Liver (tissue), 9 donors: ENCODE data around the gene MYO7A. TPM values are rescaled to one million over a fixed set of nuclear protein-coding genes. Genes with fewer than 3 reads are reported as not detected.

Experiments
- DNase-seq: peaks from one replicate; pipeline ENCODE4 v3.0.0-alpha.2; 2017; ENCODE audit warnings: low spot score
- H3K27ac ChIP-seq, 2 donors: one replicate each; pipeline ENCODE4 v1.7.0; 2013; ENCODE audit warnings: inconsistent platforms in 2 of 2, low read length in 2 of 2, control low read depth in 1 of 2, low read depth in 1 of 2, mild to moderate bottlenecking in 1 of 2
- H3K27me3 ChIP-seq, 4 donors: one replicate each; pipeline versions ENCODE4 v1.6.1 to v1.7.0; 2013; ENCODE audit warnings: low read length in 3 of 4, inconsistent platforms in 1 of 4, mild to moderate bottlenecking in 1 of 4, moderate library complexity in 1 of 4; ENCODE audit not compliant: control insufficient read depth in 4 of 4, insufficient read depth in 4 of 4
- H3K36me3 ChIP-seq, 4 donors: one replicate each; pipeline versions ENCODE4 v1.6.1 to v1.7.0; 2013; ENCODE audit warnings: low read length in 3 of 4, mild to moderate bottlenecking in 3 of 4, low read depth in 1 of 4, moderate library complexity in 1 of 4; ENCODE audit not compliant: control insufficient read depth in 4 of 4, insufficient read depth in 3 of 4
- H3K4me1 ChIP-seq, 4 donors: one replicate each; pipeline versions ENCODE4 v1.6.1 to v1.7.0; 2013; ENCODE audit warnings: low read length in 3 of 4, mild to moderate bottlenecking in 3 of 4, moderate library complexity in 1 of 4; ENCODE audit not compliant: control insufficient read depth in 4 of 4, insufficient read depth in 4 of 4
- H3K4me3 ChIP-seq, 3 donors: one replicate each; pipeline versions ENCODE4 v1.6.1 to v1.7.0; 2013; ENCODE audit warnings: low read length in 3 of 3, control low read depth in 1 of 3, low read depth in 1 of 3, mild to moderate bottlenecking in 1 of 3
- H3K9ac ChIP-seq, 2 donors: one replicate each; pipeline ENCODE4 v1.7.0; 2013; ENCODE audit warnings: low read length in 2 of 2, mild to moderate bottlenecking in 2 of 2, moderate library complexity in 2 of 2, control low read depth in 1 of 2, low read depth in 1 of 2
- H3K9me3 ChIP-seq, 4 donors: one replicate each; pipeline versions ENCODE4 v1.6.1 to v1.7.0; 2013; ENCODE audit warnings: low read length in 3 of 4; ENCODE audit not compliant: control insufficient read depth in 4 of 4
- ATF3 ChIP-seq: IDR thresholded peaks from 2 replicates; pipeline ENCODE4 v1.6.1; 2016; ENCODE audit warnings: antibody characterized with exemption
- CTCF ChIP-seq: fragments of 150-350 bp; IDR thresholded peaks from 2 replicates; pipeline ENCODE4 v1.5.1; 2017; ENCODE audit warnings: improper control_type of control experiment, low read depth, low read length; ENCODE audit not compliant: missing input control
- EGR1 ChIP-seq, 2 donors: IDR thresholded peaks; 2 replicates each; pipeline ENCODE4 v1.6.1; 2016 to 2018; ENCODE audit warnings: antibody characterized with exemption in 2 of 2, low read depth in 2 of 2
- FOXA1 ChIP-seq: IDR thresholded peaks from 2 replicates; pipeline ENCODE4 v1.6.1; 2016; ENCODE audit warnings: antibody characterized with exemption
- FOXA2 ChIP-seq: IDR thresholded peaks from 2 replicates; pipeline ENCODE4 v1.6.1; 2016; ENCODE audit warnings: antibody characterized with exemption
- GABPA ChIP-seq, 2 donors: IDR thresholded peaks in 1 of 2; conservative IDR thresholded peaks in 1 of 2; 2 replicates each; pipeline ENCODE4 v1.6.1; 2016; ENCODE audit warnings: antibody characterized with exemption in 2 of 2, mild to moderate bottlenecking in 1 of 2, moderate library complexity in 1 of 2
- HNF4A ChIP-seq, 2 donors: conservative IDR thresholded peaks; 2 replicates each; pipeline ENCODE4 v1.6.1; 2016; ENCODE audit warnings: antibody characterized with exemption in 2 of 2, mild to moderate bottlenecking in 2 of 2
- HNF4G ChIP-seq: IDR thresholded peaks from 2 replicates; pipeline ENCODE4 v1.6.1; 2016; ENCODE audit warnings: antibody characterized with exemption
- JUND ChIP-seq, 2 donors: IDR thresholded peaks; 2 replicates each; pipeline ENCODE4 v1.6.1; 2016; ENCODE audit warnings: antibody characterized with exemption in 2 of 2
- MAX ChIP-seq: IDR thresholded peaks from 2 replicates; pipeline ENCODE4 v1.6.1; 2016; ENCODE audit warnings: antibody characterized with exemption
- NR2F2 ChIP-seq: IDR thresholded peaks from 2 replicates; pipeline ENCODE4 v1.6.1; 2016; ENCODE audit warnings: antibody characterized with exemption
- RAD21 ChIP-seq, 2 donors: IDR thresholded peaks; 2 replicates each; pipeline ENCODE4 v1.6.1; 2016; ENCODE audit warnings: antibody characterized with exemption in 2 of 2, mild to moderate bottlenecking in 2 of 2
- REST ChIP-seq: IDR thresholded peaks from 2 replicates; pipeline ENCODE4 v1.6.1; 2016; ENCODE audit warnings: antibody characterized with exemption, mild to moderate bottlenecking
- RXRA ChIP-seq, 2 donors: IDR thresholded peaks; 2 replicates each; pipeline ENCODE4 v1.6.1; 2017 to 2018; ENCODE audit warnings: antibody characterized with exemption in 2 of 2, mild to moderate bottlenecking in 1 of 2
- SP1 ChIP-seq: IDR thresholded peaks from 2 replicates; pipeline ENCODE4 v1.6.1; 2018; ENCODE audit warnings: antibody characterized with exemption, mild to moderate bottlenecking
- TAF1 ChIP-seq: conservative IDR thresholded peaks from 2 replicates; pipeline ENCODE4 v1.6.1; 2016; ENCODE audit warnings: antibody characterized with exemption, mild to moderate bottlenecking
- YY1 ChIP-seq: IDR thresholded peaks from 2 replicates; pipeline ENCODE4 v1.6.1; 2016; ENCODE audit warnings: antibody characterized with exemption, mild to moderate bottlenecking
- ZBTB33 ChIP-seq: IDR thresholded peaks from 2 replicates; pipeline ENCODE4 v1.6.1; 2016; ENCODE audit warnings: antibody characterized with exemption
- WGBS: extraction: QIAGEN DNeasy Blood & Tissue Kit; methylation state at CpG from one replicate; pipeline ENCODE4 v1.1.7; 2013; 5-methylcytosine and 5-hydroxymethylcytosine counted together
- polyA plus RNA-seq, 2 donors: library from polyadenylated mRNA; stranded (reverse) in 1 of 2; unstranded in 1 of 2; fragments of 200-250 nt in 1 of 2; fragments of >200 nt in 1 of 2; fragmentation: Nextera tagmentation in 1 of 2; extraction: Ambion mirVana in 1 of 2; gene quantifications; one replicate each; pipeline versions ENCODE4 v1.2.1 to v1.2.3, GENCODE V29; 2013 to 2015
- total RNA-seq, 2 donors: library from RNA; depleted of rRNA; stranded (reverse); fragments of >200 nt; gene quantifications; one replicate each; pipeline ENCODE4 v1.2.3, GENCODE V29; 2014
- donor health status: healthy.
- donor health status: healthy.
- donor health status: healthy.
- donor health status: healthy.
- donor health status: healthy.

Gene MYO7A
- total and polyA plus RNA-seq, 4 donors: 7.3 to 33.6 (median 11.3) TPM

GRCh38 chr11:77118086-77118485 is 10.0 kb upstream of the MYO7A start:
- Histone ChIP-seq H3K9ac (no peak overlapping the region), H3K27me3 (no peaks in the 10 kb centered on the region), H3K27ac (no peak overlapping the region), H3K4me3 (no peak overlapping the region), H3K4me1 (no peaks in the 10 kb centered on the region), H3K9me3 (no peaks in the 10 kb centered on the region), H3K36me3 (peaks cover 12 to 81% (median 30%) of the 10 kb centered on the region in 4 donors)
- TF ChIP-seq NR2F2: no peak
- TF ChIP-seq ZBTB33: no peak
- no peak for TF ChIP-seq EGR1 (IDR thresholded peaks at IDR 0.05; ENCODE audit: low read depth in 2 of 2)
- TF ChIP-seq CTCF: no peak
- no peak for TF ChIP-seq SP1
- no peak for TF ChIP-seq TAF1
- TF ChIP-seq RXRA (IDR thresholded peaks at IDR 0.05): no peak
- no peak for TF ChIP-seq FOXA2
- TF ChIP-seq YY1: no peak
- no peak for TF ChIP-seq ATF3
- TF ChIP-seq HNF4G: no peak
- TF ChIP-seq GABPA (IDR thresholded peaks at IDR 0.05 in 1 of 2, conservative IDR thresholded peaks at IDR 0.05 in 1 of 2): no peak
- TF ChIP-seq HNF4A (conservative IDR thresholded peaks at IDR 0.05): no peak
- TF ChIP-seq FOXA1: no peak
- TF ChIP-seq RAD21 (IDR thresholded peaks at IDR 0.05): no peak
- no peak for TF ChIP-seq JUND (IDR thresholded peaks at IDR 0.05)
- TF ChIP-seq MAX: no peak
- TF ChIP-seq REST: no peak
- DNase-seq: no peak
- WGBS: 95% methylated on average over 17 of the region's 17 CpGs

GRCh38 chr11:77118971-77119370 is 9.1 kb upstream of the MYO7A start:
- Histone ChIP-seq H3K4me3 (no peak overlapping the region), H3K27ac (no peak overlapping the region), H3K4me1 (no peaks in the 10 kb centered on the region), H3K36me3 (peaks cover 12 to 90% (median 36%) of the 10 kb centered on the region in 4 donors), H3K9me3 (no peaks in the 10 kb centered on the region), H3K27me3 (no peaks in the 10 kb centered on the region), H3K9ac (no peak overlapping the region)
- TF ChIP-seq FOXA2: no peak
- TF ChIP-seq SP1: no peak
- TF ChIP-seq RAD21 (IDR thresholded peaks at IDR 0.05): no peak
- TF ChIP-seq TAF1: no peak
- 92% methylated on average over 12 of the region's 12 CpGs for WGBS
- no peak for DNase-seq
